ENCODE measurements around the gene ZRANB3.

GRCh38 chr2:135167273-135167672 lies 363.7 kb downstream of the ZRANB3 start:
- no peak for TF ChIP-seq POLR2AphosphoS5 (IDR thresholded peaks at IDR 0.05; ENCODE audit: borderline replicate concordance, low read depth, low read length)
- no peak for TF ChIP-seq FOXP2 (optimal IDR thresholded peaks at IDR 0.05; ENCODE audit: control extremely low read depth, extremely low read length, insufficient read depth)
